Cardiac fibroblast (primary cell): ENCODE data around the gene RASA3.
A peak's percentile ranks its signal among the peaks of the same experiment; 100 is the strongest.

Experiments used
- DNase-seq, 2 donors: peaks; one replicate each; pipeline versions ENCODE4 v3.0.0 to v3.0.0-alpha.2; 2010; ENCODE audit warnings: low read depth in 2 of 2
- H3K4me3 ChIP-seq, 2 donors: replicated peaks in 1 of 2; 1 replicate in 1 of 2; 2 replicates in 1 of 2; pipeline ENCODE4 v1.5.1; 2011; ENCODE audit warnings: low read depth in 2 of 2, low read length in 2 of 2, mild to moderate bottlenecking in 2 of 2, moderate library complexity in 1 of 2
- CTCF ChIP-seq: IDR thresholded peaks from one replicate; pipeline ENCODE4 v1.5.1; 2011; ENCODE audit warnings: low read depth, mild to moderate bottlenecking, low read length, inconsistent platforms

Gene RASA3

DNA sequence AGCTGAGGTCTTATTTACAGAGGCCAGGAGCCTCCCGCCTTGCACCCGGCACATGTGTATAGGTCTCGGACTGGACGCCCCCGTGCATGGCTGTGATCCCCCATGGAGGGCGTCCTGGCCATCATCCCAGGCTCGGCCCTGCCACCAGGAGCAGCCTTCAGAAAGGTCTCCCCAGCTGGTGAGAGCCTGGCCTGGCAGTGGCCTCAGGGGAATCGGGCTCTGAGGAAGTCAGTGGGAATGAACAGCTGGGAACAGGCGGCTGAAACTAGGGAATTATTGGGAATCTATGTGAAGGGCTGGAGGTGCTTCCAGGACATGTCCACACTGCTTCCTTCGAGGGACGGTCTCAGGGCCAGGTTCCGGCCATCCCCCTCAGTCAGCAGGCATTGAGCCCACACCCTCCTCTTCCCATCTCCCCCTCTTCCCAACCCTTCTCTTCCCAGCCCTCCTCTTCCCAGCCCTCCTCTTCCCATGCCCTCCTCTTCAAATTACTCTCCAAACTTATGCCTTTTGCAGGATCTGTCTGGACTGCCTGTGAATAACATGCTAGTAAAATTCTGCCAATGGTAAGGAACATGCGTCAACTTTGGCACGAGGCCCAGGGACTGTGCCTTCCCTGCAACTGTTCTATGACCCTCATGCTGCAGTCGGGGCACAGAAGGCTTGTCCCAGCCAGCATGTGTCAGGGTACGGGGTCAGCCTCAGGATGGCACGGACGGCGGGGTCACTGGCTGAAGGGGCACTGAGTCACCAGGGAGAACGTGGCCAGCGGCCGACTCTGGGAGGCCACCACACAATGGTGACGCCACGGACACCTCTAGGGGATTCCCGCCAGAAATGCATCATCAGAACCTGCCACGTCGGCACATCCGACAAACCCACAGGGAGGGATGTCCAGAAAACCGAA lies 134.3 kb downstream of the RASA3 start:
- DNase-seq, result peak; percentile 69 to 94
- H3K4me3 ChIP-seq, result no peak overlapping the region
- no peak for TF ChIP-seq CTCF

DNA sequence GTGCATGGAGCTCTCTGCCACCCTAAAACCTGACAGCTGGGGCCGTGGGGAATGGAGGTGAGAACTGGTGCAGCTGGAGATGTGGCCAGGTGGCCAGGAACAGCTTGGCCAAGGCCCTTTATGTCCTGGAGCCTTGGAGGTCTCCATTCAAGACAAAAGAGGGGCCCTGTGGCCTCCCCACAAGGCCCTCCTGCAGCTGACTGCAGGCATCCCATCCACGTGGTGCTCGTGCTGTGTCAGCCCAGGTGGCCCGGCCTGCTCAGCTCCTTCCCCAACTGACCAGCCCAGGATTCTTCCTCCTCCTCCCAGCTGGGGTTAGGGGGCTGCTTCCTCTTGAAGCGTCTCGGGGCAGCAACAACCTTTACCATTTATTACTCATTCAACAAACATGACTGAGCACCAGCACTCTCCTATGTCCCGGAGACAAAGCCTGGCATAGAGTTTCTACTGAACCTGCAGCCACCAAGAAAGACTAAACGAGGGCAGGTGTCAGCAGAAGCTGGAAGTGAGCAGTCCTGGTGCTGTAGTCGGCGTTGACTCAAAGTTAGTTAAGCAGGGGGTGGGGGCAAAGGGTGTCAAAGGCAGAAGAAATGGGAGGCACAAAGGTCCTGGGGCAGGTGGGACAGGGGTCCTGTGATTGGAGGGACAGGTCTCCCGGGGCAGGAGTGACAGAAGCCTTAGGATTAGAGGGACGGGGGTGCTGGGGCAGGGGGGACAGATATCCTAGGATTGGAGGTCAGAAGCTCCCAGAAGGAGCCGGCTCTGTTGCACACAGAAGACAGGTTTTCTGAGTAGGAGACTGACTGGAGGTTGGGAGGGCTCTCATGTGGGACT lies 135.3 kb downstream of the RASA3 start:
- no peak for TF ChIP-seq CTCF
- no peak for DNase-seq
- H3K4me3 ChIP-seq, result no peak overlapping the region

- no peak overlapping the region for H3K4me3 ChIP-seq
- TF ChIP-seq CTCF, result no peak
- no peak for DNase-seq
Observed at GRCh38 chr13:113996081-113996911, 136.1 kb downstream of the RASA3 start.

DNA sequence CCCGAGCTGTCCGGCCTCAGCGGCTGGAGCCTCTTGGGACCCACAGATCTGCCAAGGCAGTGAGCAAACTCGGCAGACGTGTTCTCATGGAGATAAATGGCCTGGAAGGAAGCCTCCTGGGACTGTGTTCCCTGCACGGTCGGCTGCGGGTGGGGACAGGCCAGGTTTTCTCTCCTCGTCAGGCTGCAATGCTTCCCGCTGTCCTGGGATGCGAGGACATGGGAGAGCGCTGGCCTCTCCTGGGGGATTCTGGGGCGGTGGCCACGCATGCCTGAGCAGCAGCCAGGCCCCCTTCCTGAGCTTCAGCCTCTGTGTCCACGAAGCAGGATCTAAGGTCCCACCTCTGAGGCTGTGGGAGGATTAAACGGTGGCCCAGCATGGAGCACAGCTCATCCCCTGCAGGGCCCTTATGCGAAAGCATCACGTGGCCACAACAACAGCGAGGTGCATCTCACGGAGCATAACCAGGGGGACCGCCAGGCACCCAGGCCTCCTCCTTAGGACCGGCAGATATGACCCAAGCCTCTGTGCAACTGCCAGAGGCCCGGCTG lies 137.3 kb downstream of the RASA3 start:
- no peak for TF ChIP-seq CTCF
- no peak for DNase-seq
- no peak overlapping the region for H3K4me3 ChIP-seq

DNA sequence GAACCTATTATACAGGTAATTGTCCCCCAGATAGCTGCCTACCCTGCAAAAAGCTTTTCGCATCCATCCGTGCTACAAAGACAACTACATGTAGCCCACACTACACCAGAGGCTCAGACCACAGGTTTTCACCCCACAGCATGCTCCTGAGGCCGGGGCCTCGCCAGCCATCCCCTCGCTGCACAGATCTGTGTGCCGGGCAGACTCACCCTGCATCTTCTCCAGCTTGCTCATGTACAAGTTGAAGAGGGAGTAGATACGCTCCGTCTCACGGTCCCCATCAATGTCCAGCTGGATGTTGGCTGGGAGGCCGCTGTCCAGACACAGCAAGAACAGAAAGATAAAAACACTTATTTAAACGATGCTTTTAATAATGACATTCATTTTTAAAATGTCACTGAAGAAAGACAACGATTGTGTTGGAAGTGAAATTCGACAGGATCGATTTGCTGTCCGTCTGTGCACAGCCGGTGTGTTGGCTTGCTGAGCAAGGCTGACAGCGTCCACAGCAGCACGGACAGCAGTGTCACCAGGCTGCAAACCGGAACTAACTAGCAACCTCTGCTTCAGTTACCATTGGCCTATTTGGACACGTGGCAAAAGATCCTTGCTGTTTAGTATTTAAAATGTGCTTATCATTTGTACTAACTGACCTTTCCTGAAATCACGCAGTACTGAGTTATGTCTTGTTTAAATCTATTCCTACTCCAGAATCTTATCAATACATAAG lies 140.0 kb downstream of the RASA3 start:
- no peak overlapping the region for H3K4me3 ChIP-seq
- DNase-seq, result no peak
- TF ChIP-seq CTCF, result no peak
